ENCODE data around the gene FGF4.
"Not testable (repeated sequence)": the region's sequence is repeated elsewhere in the genome, so short reads cannot be mapped to it uniquely, and the experiment has no call there.

FGF4 gene

DNA sequence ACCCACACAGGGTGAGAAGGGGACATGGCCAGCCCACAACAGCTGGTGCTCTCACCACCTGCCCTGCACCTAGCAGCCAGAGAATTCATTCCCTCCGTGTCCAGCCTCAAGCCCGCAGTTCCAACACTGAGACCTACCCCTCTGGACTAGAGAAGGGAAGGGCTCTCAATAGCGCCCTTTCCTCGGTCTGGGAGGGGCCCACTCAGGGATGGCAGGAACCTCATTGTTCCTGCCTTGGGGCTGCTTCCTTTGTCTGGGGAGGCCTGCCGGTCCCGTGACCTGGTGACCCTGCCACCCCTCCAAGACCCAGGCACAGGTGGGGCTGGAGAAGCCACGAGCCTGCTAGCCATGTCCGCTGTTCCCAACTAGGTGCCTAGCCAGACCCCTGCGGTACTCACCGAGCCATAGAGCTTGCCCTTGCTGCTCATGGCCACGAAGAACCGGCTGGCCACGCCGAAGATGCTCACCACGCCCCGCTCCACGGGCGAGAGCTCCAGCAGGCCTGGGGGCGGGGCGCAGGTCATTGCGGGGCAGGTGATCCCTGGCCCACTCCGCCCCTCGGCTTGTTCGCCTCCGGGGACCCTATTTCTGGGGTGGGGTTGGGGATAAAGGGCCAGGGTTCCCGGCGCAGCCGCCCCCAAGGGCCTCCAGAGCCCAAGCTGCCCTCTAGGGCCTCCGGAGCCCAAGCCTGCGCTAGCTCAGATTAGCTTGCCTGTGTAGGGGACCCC is 1.4 kb downstream of the FGF4 start:
- peak; percentile 44 for DNase-seq (ENCODE audit: low spot score)

- no peak for DNase-seq (ENCODE audit: low spot score)
Observed at GRCh38 chr11:69771466-69771865, 3.7 kb downstream of the FGF4 start.

DNA sequence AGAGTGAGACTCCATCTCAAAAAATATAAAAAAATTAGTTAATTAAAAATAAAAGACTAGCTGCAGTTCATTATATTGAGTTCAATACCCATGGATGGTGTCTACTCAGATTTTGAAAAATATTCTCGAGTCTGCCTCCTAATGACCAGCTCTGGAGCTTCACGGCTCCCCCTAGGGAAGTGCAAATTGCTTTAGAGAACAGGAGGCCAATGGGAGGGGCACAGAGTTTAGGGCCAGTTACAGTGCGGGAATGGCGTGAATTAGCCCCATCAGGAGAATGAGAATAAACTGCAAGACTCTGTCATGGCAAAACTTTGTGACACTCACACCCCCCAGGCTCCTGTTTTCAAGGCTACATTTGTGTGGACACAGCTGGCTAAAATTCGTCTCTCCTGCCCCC is 4.6 kb downstream of the FGF4 start:
- peak; percentile 61 for DNase-seq (ENCODE audit: low spot score)

- no peak for DNase-seq (ENCODE audit: low spot score)
Observed at GRCh38 chr11:69765498-69765995, 9.6 kb downstream of the FGF4 start.

- not testable (repeated sequence) for DNase-seq (ENCODE audit: low spot score)
Observed at GRCh38 chr11:69764918-69765317, 10.2 kb downstream of the FGF4 start.

- DNase-seq (ENCODE audit: low spot score), result no peak
Observed at GRCh38 chr11:69760319-69760718, 14.8 kb downstream of the FGF4 start.

DNA sequence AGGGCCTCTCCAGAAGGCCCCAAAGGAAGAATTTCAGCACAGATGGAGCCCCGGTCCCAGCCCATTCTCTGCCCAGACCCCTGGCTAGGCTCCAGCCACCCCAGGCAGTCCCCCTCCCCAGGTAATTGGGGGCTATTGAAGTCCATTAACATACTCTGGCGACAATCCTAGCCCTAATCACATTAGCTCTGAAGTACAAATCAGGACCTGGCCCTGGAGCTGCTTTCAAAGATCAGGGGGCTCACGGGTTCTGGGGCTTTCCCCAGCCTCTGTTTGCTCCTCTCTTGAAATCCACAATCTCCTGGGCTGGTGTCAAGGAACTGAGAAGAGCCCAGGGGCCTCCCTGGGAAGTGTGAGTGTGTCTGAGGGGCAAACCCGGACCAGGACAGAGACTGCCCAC is 22.3 kb downstream of the FGF4 start:
- no peak for DNase-seq (ENCODE audit: low spot score)

DNA sequence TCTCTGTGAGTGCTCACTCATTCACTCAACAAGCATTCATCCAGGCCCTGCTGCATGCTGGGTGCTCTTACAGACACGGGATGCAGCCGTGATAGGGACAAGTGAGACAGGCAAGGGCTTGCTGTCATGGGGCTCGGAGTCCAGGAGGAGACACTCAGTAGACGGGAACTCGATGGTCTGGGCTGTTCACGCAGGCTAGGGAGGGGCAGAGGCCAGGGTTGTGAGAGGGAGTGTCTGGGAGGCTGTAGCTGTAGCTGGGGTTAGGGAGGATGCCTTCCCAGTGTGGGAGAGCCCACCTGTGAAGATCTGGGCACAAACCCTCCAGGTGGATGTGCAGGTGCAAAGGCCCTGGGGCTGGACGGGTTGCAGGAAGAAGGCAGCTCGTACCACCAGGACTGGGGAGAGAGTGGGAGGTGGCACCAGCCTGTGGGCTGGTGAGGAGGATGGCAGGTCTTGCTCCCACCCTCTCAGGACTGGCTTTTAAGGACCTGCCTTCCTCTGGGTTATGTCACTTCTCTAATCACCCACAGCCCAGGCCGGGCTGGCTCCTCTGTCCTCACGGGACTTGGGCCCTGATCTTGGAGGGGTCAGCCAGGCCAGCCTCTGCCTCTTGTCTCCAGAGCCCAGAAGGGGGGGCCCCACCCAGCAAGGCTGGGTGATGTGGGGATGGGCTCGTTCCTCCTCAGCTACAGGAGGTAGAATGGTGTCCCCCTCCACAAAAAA is 24.1 kb downstream of the FGF4 start:
- no peak for DNase-seq (ENCODE audit: low spot score)

DNA sequence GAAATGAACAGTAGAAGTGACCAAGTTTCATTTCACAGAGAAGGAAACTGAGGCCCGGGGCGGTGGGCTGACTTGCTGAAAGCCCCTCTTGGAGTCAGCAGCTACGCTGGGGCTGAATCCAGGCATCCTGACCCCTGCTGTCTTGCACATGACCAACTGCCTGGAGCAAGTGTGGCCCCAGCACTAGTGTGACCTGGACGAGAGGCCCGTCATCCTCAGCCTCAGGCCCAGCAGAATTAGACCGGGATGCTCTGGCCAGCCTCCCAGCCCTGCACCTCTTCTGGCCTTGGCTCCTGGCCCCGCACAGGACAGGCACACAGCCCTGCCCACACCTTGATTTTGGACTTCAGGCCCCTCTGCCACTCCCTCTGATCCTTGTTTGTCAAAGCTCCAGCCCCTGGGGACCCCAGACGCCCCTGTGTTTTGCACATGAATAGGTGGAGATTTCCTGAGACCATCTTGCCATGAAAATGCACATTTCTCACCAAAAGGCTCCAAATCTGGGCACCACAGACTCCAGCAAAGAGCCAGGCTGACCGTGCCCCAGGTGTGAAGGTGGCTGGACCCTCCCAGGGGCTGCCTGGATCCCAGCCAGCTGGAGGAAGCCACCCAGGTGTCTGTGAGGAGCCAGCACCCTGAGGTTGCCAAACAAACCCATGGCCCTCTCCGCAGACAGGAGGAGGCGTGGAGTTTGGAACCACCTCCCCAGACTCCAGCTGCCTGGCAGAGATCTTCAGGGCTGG is 24.9 kb downstream of the FGF4 start:
- DNase-seq (ENCODE audit: low spot score), result no peak

GRCh38 chr11:69748637-69749036 is 26.5 kb downstream of the FGF4 start:
- no peak for DNase-seq (ENCODE audit: low spot score)

GRCh38 chr11:69746752-69747742 is 28.1 kb downstream of the FGF4 start:
- DNase-seq (ENCODE audit: low spot score), result peak; percentile 48

DNA sequence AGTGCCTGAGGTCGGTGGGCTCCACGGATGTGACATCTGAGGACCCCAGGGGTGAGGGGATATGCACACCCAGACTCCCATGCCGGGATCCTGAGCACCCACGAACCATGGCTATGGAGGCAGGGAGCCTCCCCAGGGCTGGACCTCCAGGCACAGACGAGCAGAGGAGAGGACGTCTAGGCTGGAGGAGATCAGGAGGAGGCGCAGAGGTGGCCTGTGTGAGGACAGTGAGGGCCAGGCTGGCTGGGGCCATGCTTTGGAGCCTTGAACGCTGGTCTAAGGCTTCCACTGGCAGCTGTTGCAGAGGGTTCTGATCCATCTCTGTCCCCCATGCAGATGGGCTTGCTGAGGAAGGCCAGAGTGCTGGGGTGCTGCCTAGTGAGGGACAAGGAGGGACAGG is 29.0 kb downstream of the FGF4 start:
- DNase-seq (ENCODE audit: low spot score), result no peak

DNA sequence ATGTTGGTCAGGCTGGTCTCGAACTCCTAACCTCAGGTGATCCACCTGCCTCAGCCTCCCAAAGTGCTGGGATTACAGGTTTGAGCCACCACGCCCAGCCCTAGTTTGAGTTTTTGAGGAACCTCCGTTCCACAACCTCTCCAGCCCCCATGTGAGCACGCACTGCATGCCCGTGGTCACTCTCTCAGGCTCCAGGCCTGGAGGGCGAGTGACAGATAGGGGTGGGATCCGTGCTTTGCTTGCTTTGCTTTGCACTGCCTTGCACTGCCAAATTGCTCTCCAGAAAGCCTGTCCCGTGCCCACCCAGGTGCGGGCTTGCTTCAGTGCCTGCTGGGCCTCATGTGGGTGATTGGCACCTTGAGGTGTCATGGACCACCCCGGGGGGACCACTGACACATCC is 29.9 kb downstream of the FGF4 start:
- no peak for DNase-seq (ENCODE audit: low spot score)

DNA sequence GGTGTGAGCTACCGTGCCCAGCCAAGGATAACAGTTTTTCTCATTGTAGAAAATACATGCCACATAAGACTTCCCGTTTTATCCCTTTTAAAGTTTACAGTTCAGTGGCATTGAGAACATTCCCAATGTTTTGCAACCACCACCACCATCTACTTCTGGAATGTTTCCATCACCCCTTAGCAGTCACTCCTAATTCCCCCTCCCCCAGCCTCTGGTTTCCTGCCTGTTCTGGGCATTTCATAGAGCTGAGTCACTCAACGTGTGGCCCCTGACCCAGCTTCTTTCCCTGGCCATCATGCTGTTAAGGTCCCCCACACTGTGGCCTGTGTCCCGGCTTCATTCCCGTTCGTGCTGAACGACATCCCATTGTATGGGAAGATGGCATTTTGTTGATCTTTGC is 30.7 kb downstream of the FGF4 start:
- DNase-seq (ENCODE audit: low spot score), result no peak

DNA sequence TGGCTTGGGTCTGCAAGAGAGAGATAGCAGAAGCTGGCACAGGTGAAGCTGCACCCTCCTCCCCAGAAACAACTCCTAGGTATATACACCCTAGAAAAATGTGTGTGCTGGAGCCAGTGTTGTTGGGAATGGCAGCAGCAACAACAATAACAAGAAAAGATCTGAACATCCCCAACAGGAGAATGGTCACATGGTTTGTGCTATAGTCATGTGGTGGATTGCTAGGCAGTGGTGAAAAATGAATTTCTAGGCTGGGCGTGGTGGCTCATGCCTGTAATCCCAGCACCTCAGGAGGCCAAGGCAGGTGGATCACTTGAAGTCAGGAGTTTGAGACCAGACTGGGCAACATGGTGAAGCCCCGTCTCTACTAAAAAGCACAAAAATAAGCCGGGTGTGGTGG is 40.3 kb downstream of the FGF4 start:
- DNase-seq (ENCODE audit: low spot score), result no peak

- no peak for DNase-seq (ENCODE audit: low spot score)
Observed at GRCh38 chr11:69734367-69734766, 40.8 kb downstream of the FGF4 start.

DNA sequence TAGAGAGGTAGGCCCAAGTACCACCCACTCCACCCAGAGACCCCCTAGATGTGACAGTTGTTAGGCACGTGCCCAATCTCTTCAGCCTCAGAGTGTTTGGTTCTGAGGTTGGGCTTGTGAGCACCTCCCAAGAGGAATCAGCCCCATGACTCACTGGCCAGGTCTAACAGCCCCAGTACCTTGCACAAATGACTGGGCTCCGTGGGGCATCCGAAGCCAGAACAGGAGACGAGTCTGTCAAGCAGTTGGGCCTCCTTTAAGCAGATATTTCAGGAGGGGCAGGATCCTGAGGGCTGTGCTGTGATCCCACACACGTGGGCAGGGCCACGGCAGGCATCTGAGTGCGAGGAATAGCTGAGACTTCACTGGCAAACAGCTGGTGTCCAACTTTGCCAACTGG is 42.2 kb downstream of the FGF4 start:
- no peak for DNase-seq (ENCODE audit: low spot score)

DNA sequence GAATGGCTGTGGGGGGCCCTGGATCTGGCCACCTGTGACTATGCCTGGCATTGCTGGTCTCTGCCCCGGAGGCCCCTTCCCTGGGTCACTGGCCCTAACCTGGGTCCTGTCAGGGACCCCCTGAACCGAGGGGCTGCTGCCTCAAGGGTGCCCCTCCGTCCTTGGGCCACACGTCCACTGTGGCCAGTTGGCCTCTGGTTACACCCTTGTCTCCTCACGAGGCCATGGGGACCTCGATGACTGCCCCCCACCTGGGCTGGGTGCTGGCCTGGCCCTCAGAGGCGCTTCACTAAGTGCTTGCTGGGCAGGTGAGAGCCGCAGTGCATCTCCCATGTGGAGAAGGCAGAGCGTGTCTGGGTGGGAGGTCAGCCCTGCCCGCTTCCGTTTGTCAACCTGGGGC is 44.0 kb downstream of the FGF4 start:
- DNase-seq (ENCODE audit: low spot score), result no peak

DNA sequence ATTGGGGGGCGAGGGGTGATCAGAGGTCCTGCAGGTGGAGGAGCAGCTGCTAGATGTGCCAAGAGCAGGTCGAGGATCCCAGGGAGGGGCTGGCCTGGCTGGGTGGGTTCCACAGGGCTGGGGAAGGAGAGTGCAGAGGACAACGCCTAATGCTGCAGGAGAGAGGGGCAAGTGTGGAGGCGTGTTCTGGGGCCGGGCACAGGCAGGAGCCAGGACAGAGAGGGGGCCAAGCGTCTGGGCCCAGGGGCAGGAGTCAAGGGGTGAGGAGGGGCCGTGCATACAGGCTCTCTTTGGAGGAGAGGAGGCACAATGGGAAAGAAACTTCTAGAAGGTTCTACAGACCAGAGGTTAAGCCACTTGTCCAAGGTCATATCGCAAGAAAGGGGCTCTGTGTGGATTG is 44.6 kb downstream of the FGF4 start:
- no peak for DNase-seq (ENCODE audit: low spot score)

GRCh38 chr11:69729252-69729651 is 45.9 kb downstream of the FGF4 start:
- no peak for DNase-seq (ENCODE audit: low spot score)

- no peak for DNase-seq (ENCODE audit: low spot score)
Observed at GRCh38 chr11:69727266-69727665, 47.9 kb downstream of the FGF4 start.

DNA sequence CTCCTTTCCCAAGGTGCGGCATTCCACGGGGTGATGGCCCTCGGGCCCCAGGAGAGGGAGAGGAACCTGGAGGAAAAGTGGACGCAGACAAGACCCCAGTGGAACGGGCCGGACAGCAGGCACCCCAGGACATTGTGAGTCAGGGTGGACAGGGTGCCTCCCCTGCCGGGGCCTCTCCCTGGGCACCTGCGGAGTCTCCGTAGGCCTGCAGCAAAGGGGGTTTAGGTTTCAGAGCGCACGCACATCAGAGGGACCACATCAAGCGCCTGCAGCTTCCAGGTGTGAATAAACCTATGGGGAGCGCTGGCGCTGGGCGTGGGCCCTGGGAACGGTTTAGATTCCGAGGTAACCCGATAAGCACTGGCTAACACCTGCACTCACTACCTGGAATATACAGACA is 48.7 kb downstream of the FGF4 start:
- no peak for DNase-seq (ENCODE audit: low spot score)

Data from iPS-NIHi11 (cell line).